ENCODE data around the gene CSF3. TPM values are rescaled to one million over a fixed set of nuclear protein-coding genes. Genes with fewer than 3 reads are reported as not detected.

CSF3 gene
- total RNA-seq, 1 donor from 2014 or later, result not detected

DNA sequence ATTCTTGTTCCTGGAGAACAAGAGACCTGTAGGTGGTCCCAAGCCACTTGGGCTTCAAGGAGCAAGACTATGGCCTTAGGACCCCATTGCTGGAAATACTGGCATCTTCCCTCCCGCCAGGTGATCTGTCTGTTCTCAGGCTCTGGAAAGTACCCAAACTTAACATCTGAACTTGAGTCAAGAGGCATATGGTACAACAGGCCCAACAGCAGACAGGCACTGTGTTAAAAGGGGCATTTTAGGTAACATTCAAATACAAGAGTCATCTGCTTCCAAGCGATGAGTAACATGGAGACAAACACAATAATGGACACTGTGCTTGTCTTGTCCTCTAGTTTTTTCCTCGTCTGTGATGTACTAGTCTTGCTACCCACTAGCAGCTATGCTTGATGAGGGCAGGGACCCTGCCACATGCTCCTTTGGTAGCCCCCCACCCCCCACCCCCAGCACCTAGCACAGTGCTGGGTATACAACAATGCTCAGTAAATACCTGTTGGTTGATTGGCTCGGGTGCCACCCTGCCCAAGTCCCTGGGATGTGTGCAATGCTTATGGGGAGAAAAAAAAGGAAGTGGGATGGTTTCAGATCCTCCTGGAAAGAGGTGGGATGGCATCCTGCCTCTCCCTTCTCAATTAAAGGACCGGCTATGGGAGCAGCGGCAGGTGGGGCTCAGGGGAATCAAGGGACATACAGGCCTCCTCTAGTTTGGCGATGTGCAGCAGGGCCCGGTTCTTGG is 19.4 kb downstream of the CSF3 start:
- Mint-ChIP-seq H3K27me3 (ENCODE audit: low read depth) (no peaks in the 10 kb centered on the region), H3K9me3 (no peaks in the 10 kb centered on the region), H3K27ac (no peak overlapping the region), H3K36me3 (peaks cover 28% of the 10 kb centered on the region), H3K4me1 (peaks cover 9% of the 10 kb centered on the region), H3K4me3 (no peak overlapping the region)
- TF ChIP-seq, protein P1, sequence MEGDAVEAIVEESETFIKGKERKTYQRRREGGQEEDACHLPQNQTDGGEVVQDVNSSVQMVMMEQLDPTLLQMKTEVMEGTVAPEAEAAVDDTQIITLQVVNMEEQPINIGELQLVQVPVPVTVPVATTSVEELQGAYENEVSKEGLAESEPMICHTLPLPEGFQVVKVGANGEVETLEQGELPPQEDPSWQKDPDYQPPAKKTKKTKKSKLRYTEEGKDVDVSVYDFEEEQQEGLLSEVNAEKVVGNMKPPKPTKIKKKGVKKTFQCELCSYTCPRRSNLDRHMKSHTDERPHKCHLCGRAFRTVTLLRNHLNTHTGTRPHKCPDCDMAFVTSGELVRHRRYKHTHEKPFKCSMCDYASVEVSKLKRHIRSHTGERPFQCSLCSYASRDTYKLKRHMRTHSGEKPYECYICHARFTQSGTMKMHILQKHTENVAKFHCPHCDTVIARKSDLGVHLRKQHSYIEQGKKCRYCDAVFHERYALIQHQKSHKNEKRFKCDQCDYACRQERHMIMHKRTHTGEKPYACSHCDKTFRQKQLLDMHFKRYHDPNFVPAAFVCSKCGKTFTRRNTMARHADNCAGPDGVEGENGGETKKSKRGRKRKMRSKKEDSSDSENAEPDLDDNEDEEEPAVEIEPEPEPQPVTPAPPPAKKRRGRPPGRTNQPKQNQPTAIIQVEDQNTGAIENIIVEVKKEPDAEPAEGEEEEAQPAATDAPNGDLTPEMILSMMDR (IDR thresholded peaks at IDR 0.05; ENCODE audit: unreplicated experiment), result no peak
- DNase-seq (ENCODE audit: low spot score in 2 of 2, unreplicated experiment in 2 of 2), result no peak

DNA sequence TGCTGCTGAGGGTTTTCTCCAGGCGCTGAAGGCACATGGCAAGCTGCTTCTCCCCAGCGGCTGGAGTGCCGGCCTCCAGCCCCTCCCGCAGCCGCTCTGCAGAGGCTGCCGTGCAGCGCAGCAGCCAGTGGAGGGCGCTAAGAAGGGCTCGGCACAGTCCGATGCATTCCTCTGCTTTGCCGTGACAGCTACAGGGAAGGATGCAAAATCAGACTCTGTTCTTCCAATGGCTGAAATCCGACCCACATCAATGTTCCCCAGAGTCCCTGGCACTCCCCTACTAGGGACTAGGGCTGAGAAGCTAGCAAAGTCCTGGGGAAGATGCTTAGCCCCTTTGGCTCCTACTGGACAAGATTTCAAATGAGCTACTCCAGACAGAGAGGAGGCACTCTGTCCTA is 19.9 kb downstream of the CSF3 start:
- Mint-ChIP-seq H3K4me1 (peaks cover 9% of the 10 kb centered on the region), H3K27me3 (ENCODE audit: low read depth) (no peaks in the 10 kb centered on the region), H3K9me3 (no peaks in the 10 kb centered on the region), H3K36me3 (peaks cover 25% of the 10 kb centered on the region), H3K4me3 (no peak overlapping the region), H3K27ac (no peak overlapping the region)
- DNase-seq (ENCODE audit: low spot score in 2 of 2, unreplicated experiment in 2 of 2), result peak in 1 of 2 experiments; percentile 54
- TF ChIP-seq, protein P1 (IDR thresholded peaks at IDR 0.05; ENCODE audit: unreplicated experiment), result peak; percentile 29

DNA sequence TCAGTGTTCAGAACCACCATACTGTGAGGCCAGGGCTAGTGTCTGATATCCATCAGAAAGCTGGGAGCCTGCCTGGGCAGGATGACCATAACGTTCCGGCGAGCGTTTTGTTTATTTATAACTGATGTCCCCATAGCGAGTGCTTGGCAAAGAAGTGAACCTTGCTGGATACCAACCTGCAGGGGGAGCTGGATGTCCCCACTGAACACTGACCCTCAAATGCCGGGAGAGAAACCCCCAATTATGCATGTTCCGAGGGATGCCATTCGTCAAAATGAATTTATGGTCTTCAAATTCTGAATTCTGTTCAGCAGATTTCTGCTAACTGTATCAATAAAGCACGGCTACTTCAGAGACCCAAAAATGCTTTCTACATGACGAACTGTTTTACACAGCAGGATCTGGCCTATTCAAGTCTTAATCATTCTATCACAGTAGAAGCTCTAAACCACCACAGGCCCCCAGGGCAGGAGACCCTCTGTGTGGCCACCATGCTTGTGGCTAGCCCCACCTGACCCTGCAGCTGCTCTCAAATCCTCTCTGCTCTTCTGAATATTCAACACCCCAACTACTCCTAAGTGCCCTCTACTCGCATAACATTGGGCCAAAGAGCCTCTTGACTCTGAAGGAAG is 23.8 kb downstream of the CSF3 start:
- no peak for DNase-seq (ENCODE audit: low spot score in 2 of 2, unreplicated experiment in 2 of 2)
- Mint-ChIP-seq H3K36me3 (peaks cover 17% of the 10 kb centered on the region), H3K9me3 (no peaks in the 10 kb centered on the region), H3K27me3 (ENCODE audit: low read depth) (no peaks in the 10 kb centered on the region), H3K4me1 (peaks cover 9% of the 10 kb centered on the region), H3K4me3 (no peak overlapping the region), H3K27ac (peak overlapping the region; percentile 68)
- TF ChIP-seq, protein P1 (IDR thresholded peaks at IDR 0.05; ENCODE audit: unreplicated experiment), result peak; percentile 37

DNA sequence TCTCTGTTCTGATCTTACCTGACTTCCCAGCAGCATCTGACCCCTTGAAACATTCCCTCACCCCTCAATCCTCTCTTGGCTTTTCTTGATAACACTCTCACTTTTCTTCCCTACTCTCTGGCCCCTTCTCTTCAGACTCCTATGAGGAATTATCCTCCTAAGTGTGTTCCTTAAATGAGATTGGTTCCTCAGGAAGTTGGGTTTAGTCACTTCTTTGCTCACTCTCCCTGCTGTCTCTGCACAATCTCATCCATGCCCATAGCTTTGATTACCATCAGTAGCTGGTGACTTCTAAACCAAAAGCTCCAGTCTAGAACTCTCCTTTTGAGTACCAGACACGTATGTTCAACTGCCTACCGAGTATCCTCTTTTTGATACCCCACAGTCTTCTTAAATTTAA is 26.0 kb downstream of the CSF3 start:
- TF ChIP-seq, protein P1 (IDR thresholded peaks at IDR 0.05; ENCODE audit: unreplicated experiment), result no peak
- Mint-ChIP-seq H3K9me3 (no peaks in the 10 kb centered on the region), H3K4me1 (peaks cover 9% of the 10 kb centered on the region), H3K4me3 (no peak overlapping the region), H3K36me3 (peaks cover 15% of the 10 kb centered on the region), H3K27ac (no peak overlapping the region), H3K27me3 (ENCODE audit: low read depth) (no peaks in the 10 kb centered on the region)
- DNase-seq (ENCODE audit: low spot score in 2 of 2, unreplicated experiment in 2 of 2), result no peak

DNA sequence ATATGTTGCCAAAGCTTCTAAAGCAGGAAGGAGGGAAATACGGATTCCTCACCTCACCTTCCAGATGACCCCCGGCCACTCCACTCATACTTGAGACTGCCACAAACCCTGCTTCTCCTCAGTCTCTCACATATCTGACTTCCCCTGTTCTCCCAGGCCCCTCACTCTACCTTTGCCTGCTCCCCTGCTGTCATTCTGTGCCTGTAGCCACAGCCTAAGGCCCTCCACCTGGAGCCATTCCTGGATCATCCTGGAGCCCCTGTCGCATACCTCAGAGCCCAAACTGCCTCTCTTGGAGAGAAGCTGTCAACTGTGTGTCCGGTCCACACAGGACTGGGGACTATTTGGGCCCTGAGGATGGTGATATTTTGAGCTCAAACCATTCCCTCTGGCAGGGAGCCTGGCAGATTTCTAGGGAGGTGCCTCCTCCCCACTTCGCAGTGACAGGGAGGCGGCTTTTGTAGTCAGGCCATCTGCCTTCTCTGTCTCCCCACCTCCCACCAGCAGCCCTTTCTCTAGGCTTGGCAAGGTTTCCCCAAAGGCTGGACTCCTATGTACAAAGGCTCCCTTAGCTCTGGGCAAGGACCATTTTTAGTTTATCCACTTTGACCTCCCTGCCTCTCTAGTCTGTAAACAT is 41.3 kb downstream of the CSF3 start:
- peaks cover 11% of the 10 kb centered on the region for H3K4me1 Mint-ChIP-seq
- H3K36me3 Mint-ChIP-seq, result peaks cover 8% of the 10 kb centered on the region
- TF ChIP-seq, protein P1 (IDR thresholded peaks at IDR 0.05; ENCODE audit: unreplicated experiment), result no peak
- no peak overlapping the region for H3K4me3 Mint-ChIP-seq
- no peak for DNase-seq (ENCODE audit: low spot score in 2 of 2, unreplicated experiment in 2 of 2)
- H3K27ac Mint-ChIP-seq, result no peak overlapping the region
- no peaks in the 10 kb centered on the region for H3K9me3 Mint-ChIP-seq
- H3K27me3 Mint-ChIP-seq (ENCODE audit: low read depth), result peaks cover 19% of the 10 kb centered on the region
